Bronchial epithelial cell (primary cell): Measurements from ENCODE around the gene ADD3. TPM values are rescaled to one million over a fixed set of nuclear protein-coding genes. Genes with fewer than 3 reads are reported as not detected.

ENCODE experiments used
- DNase-seq: peaks from one replicate; pipeline ENCODE4 v3.0.0-alpha.2; 2010; ENCODE audit warnings: low read depth
- FAIRE-seq: peaks from 2 replicates; lab custom pipeline; 2011; peaks lifted over from hg19 to GRCh38; lab: Jason Lieb, UNC
- H3K27me3 ChIP-seq: 2 replicates; pipeline ENCODE4 v1.5.1; 2011; ENCODE audit warnings: low read length; ENCODE audit not compliant: control insufficient read depth, insufficient read depth
- H3K36me3 ChIP-seq: 2 replicates; pipeline ENCODE4 v1.5.1; 2011; ENCODE audit warnings: low read length; ENCODE audit not compliant: control insufficient read depth, insufficient read depth
- H3K4me3 ChIP-seq: 2 replicates; pipeline ENCODE4 v1.5.1; 2011; ENCODE audit warnings: mild to moderate bottlenecking, low read depth, low read length, control low read depth
- CTCF ChIP-seq: IDR thresholded peaks from 2 replicates; pipeline ENCODE4 v1.5.1; 2011; ENCODE audit warnings: mild to moderate bottlenecking, moderate library complexity, low read length, control low read depth, inconsistent platforms; ENCODE audit not compliant: insufficient read depth, severe bottlenecking
- total RNA-seq: library from RNA; depleted of rRNA; stranded (reverse); fragments of >200 nt; gene quantifications from 2 replicates; pipeline ENCODE4 v1.2.1, GENCODE V29; 2014

The ADD3 gene
- total RNA-seq, 1 donor from 2014 or later, result 39.5 TPM

GRCh38 chr10:110022716-110023504 lies 15.1 kb downstream of the ADD3 start:
- FAIRE-seq, result no peak

GRCh38 chr10:110023785-110024465 lies 16.1 kb downstream of the ADD3 start:
- DNase-seq (no peak), FAIRE-seq (no peak)
- Histone ChIP-seq H3K36me3 (no peaks in the 10 kb centered on the region), H3K27me3 (no peaks in the 10 kb centered on the region), H3K4me3 (no peak overlapping the region)
- TF ChIP-seq CTCF, result no peak

More at GRCh38 chr10:110022716-110023504, 15.1 kb downstream of the ADD3 start:
- Histone ChIP-seq H3K4me3 (no peak overlapping the region), H3K27me3 (no peaks in the 10 kb centered on the region), H3K36me3 (no peaks in the 10 kb centered on the region)
- no peak for TF ChIP-seq CTCF
- no peak for DNase-seq

GRCh38 chr10:110029450-110029849 lies 21.7 kb downstream of the ADD3 start:
- no peaks in the 10 kb centered on the region for H3K36me3 ChIP-seq
- TF ChIP-seq CTCF, result no peak
- FAIRE-seq (no peak), DNase-seq (no peak)
- H3K27me3 ChIP-seq, result no peaks in the 10 kb centered on the region
- no peak overlapping the region for H3K4me3 ChIP-seq

GRCh38 chr10:110032801-110033700 lies 25.3 kb downstream of the ADD3 start:
- TF ChIP-seq CTCF, result no peak
- no peaks in the 10 kb centered on the region for H3K27me3 ChIP-seq
- FAIRE-seq, result no peak

GRCh38 chr10:110033701-110034235 lies 26.0 kb downstream of the ADD3 start:
- Histone ChIP-seq H3K27me3 (no peaks in the 10 kb centered on the region), H3K36me3 (no peaks in the 10 kb centered on the region), H3K4me3 (no peak overlapping the region)
- DNase-seq (no peak), FAIRE-seq (no peak)
- no peak for TF ChIP-seq CTCF

More at GRCh38 chr10:110032801-110033700, 25.3 kb downstream of the ADD3 start:
- Histone ChIP-seq H3K36me3 (no peaks in the 10 kb centered on the region), H3K4me3 (no peak overlapping the region)
- DNase-seq, result no peak
